Heart left ventricle (tissue), 16 donors: ENCODE data around the gene MDFIC2. TPM values are rescaled to one million over a fixed set of nuclear protein-coding genes. Genes with fewer than 3 reads are reported as not detected.
"Not testable (repeated sequence)": the region's sequence is repeated elsewhere in the genome, so short reads cannot be mapped to it uniquely, and the experiment has no call there.

ENCODE experiments used
- ATAC-seq, 4 donors: fragments of 200-7000 bp; cut with Tn5 transposase; one replicate each; pipeline ENCODE4 v1.9.1; 2020 to 2022; ENCODE audit warnings: moderate library complexity in 4 of 4, mild to moderate bottlenecking in 3 of 4, moderate number of reproducible peaks in 1 of 4
- DNase-seq, 5 donors: peaks; one replicate each; pipeline ENCODE4 v3.0.0-alpha.2; 2020
- H3K27ac ChIP-seq, 12 donors: fragments of 200-600 bp; sonication (generic) in 4 of 12; one replicate each; pipeline versions ENCODE4 v1.5.0 to v1.8.0; 2016 to 2022; ENCODE audit warnings: mild to moderate bottlenecking in 2 of 12
- H3K27me3 ChIP-seq, 9 donors: fragments of 200-600 bp; sonication (generic) in 2 of 9; one replicate each; pipeline versions ENCODE4 v1.5.1 to v1.8.0; 2016 to 2022; ENCODE audit warnings: mild to moderate bottlenecking in 3 of 9
- H3K36me3 ChIP-seq, 9 donors: fragments of 200-600 bp; sonication (generic) in 2 of 9; one replicate each; pipeline versions ENCODE4 v1.5.0 to v1.8.0; 2018 to 2022; ENCODE audit warnings: mild to moderate bottlenecking in 2 of 9
- H3K4me1 ChIP-seq, 12 donors: fragments of 200-600 bp; sonication (generic) in 4 of 12; one replicate each; pipeline versions ENCODE4 v1.5.0 to v1.8.0; 2016 to 2022; ENCODE audit warnings: mild to moderate bottlenecking in 3 of 12
- H3K4me3 ChIP-seq, 12 donors: fragments of 200-600 bp; sonication (generic) in 4 of 12; one replicate each; pipeline versions ENCODE4 v1.5.0 to v1.8.0; 2017 to 2022; ENCODE audit warnings: mild to moderate bottlenecking in 9 of 12, moderate library complexity in 4 of 12
- H3K9me3 ChIP-seq, 12 donors: fragments of 200-600 bp; sonication (generic) in 4 of 12; one replicate each; pipeline versions ENCODE4 v1.5.0 to v1.8.0; 2016 to 2022; ENCODE audit warnings: mild to moderate bottlenecking in 1 of 12
- CTCF ChIP-seq, 12 donors: fragments of 200-600 bp; sonication (generic) in 4 of 12; IDR thresholded peaks; one replicate each; pipeline versions ENCODE4 v1.5.0 to v1.8.0; 2018 to 2022; ENCODE audit warnings: antibody characterized with exemption in 12 of 12, mild to moderate bottlenecking in 5 of 12
- POLR2A ChIP-seq, 2 donors: fragments of 450-650 bp; IDR thresholded peaks; one replicate each; pipeline ENCODE4 v1.6.1; 2017; ENCODE audit warnings: antibody characterized with exemption in 2 of 2, mild to moderate bottlenecking in 2 of 2, moderate library complexity in 2 of 2
- WGBS, 4 donors: extraction: QIAGEN DNeasy Blood & Tissue Kit in 2 of 4; methylation state at CpG; one replicate each; pipeline versions ENCODE4 v1.1.5 to v1.1.7; 2013 to 2018; 5-methylcytosine and 5-hydroxymethylcytosine counted together
- intact Hi-C, 10 donors: fragments of 100-400 bp; cut with DNase I; formaldehyde crosslinking; loops; one replicate each; pipeline versions ENCODE4 v1.11.1 to v1.14.2; 2022
- polyA plus RNA-seq, 2 donors: library from polyadenylated mRNA; stranded (reverse); fragments of 200-250 nt; gene quantifications; one replicate each; pipeline ENCODE4 v1.2.3, GENCODE V29; 2013
- total RNA-seq, 9 donors: library from RNA; depleted of rRNA in 2 of 9; stranded (reverse); fragments of >200 nt in 2 of 9; fragmentation: NEBNext Ultra II Directional in 3 of 9; extraction: Animal tissue kit (Norgen Biotek cat#: 25700) in 3 of 9; gene quantifications; one replicate each; pipeline versions ENCODE4 v1.1.0 to v1.2.4, GENCODE V29; 2016 to 2023
- donor health status: ischemic (EF 13 %, LVEDD 7.1; RV severe dilation, severe dysfunction).
- donor health status: healthy with polysubstance abuse.
- donor health status: DM: no; HTN: yes; CAD: no.
- donor health status: DM: no; HTN: no; CAD: no.
- donor health status: ischemic (EF 25% LVEDD 6.9; RV normal size, moderate dysfunction).
- donor health status: ischemic (EF 25% LVEDD 5.7; RV mildly dilated, moderate dysfunction).
- donor health status: healthy.
- donor health status: DM: yes; HTN: yes; CAD: no.
- donor health status: ischemic (EF 35%, LVEDD 5.7; RV mildly dilated, moderate dysfunction).
- donor health status: nonischemic (EF 11% LVEDD 7.7; RV severe dilation, severe dysfunction).
- donor health status: DM: yes; HTN: yes; CAD: no.
- donor health status: PGD.
- donor health status: ischemic (EF 29% LVEDD 5.4; RV normal size, mild dysfunction).
- donor health status: nonischemic (EF 23%, LVEDD 6.1; RV moderate dilation, normal function).

Gene MDFIC2
- total and polyA plus RNA-seq, 11 donors = not detected

- Histone ChIP-seq H3K27me3 (no peaks in the 10 kb centered on the region), H3K4me1 (no peaks in the 10 kb centered on the region), H3K9me3 (peaks cover 0 to 9% (median 0%) of the 10 kb centered on the region in 12 donors), H3K36me3 (no peaks in the 10 kb centered on the region), H3K27ac (no peak overlapping the region), H3K4me3 (no peak overlapping the region)
- 70 to 76% (median 73%) methylated on average over 3 of the region's 3 CpGs for WGBS, 4 donors
- no peak for TF ChIP-seq POLR2A (IDR thresholded peaks at IDR 0.05)
- no peak for TF ChIP-seq CTCF (IDR thresholded peaks at IDR 0.05)
- ATAC-seq (no peak), DNase-seq (no peak)
- intact Hi-C loops = no loop called here
Measured at GRCh38 chr3:70227437-70227836, 85.0 kb downstream of the MDFIC2 start.

GRCh38 chr3:70225146-70225545, 87.3 kb downstream of the MDFIC2 start:
- Histone ChIP-seq H3K27me3 (no peaks in the 10 kb centered on the region), H3K9me3 (peaks cover 0 to 9% (median 0%) of the 10 kb centered on the region in 12 donors), H3K36me3 (no peaks in the 10 kb centered on the region), H3K27ac (no peak overlapping the region), H3K4me3 (no peak overlapping the region), H3K4me1 (no peaks in the 10 kb centered on the region)
- intact Hi-C loops = no loop called here
- TF ChIP-seq CTCF (IDR thresholded peaks at IDR 0.05) (no peak), POLR2A (IDR thresholded peaks at IDR 0.05) (no peak)
- DNase-seq (no peak), ATAC-seq (no peak)
- 82 to 94% (median 87%) methylated on average over 3 of the region's 3 CpGs for WGBS, 4 donors

DNA sequence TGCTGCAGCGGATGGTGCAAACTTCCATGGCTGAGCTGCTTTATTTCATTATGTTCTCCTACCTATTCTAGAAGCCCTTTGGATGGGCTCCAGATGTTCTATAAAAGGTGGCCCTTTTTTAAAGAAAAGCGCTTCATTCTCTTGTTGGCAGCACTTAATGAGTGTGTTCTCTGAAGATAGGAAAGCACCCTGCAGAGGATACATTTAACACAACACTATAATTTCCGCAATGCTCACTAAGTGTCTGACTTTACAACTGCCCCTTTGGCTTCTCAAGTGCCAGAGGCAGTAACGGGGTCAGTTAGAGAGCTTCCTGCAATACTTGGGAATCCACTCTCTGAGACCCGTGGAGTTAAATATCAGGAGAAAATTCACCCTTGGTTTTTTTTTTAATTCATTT, 88.1 kb downstream of the MDFIC2 start:
- peaks cover 0 to 9% (median 0%) of the 10 kb centered on the region in 12 donors for H3K9me3 ChIP-seq
- intact Hi-C loops = no loop called here
- H3K4me3 ChIP-seq = no peak overlapping the region
- H3K36me3 ChIP-seq = no peaks in the 10 kb centered on the region
- no peaks in the 10 kb centered on the region for H3K4me1 ChIP-seq
- 81 to 86% (median 85%) methylated on average over 5 of the region's 5 CpGs for WGBS, 4 donors
- DNase-seq (no peak), ATAC-seq (no peak)
- no peaks in the 10 kb centered on the region for H3K27me3 ChIP-seq
- TF ChIP-seq CTCF (IDR thresholded peaks at IDR 0.05) = no peak
- no peak for TF ChIP-seq POLR2A (IDR thresholded peaks at IDR 0.05)
- H3K27ac ChIP-seq = no peak overlapping the region

DNA sequence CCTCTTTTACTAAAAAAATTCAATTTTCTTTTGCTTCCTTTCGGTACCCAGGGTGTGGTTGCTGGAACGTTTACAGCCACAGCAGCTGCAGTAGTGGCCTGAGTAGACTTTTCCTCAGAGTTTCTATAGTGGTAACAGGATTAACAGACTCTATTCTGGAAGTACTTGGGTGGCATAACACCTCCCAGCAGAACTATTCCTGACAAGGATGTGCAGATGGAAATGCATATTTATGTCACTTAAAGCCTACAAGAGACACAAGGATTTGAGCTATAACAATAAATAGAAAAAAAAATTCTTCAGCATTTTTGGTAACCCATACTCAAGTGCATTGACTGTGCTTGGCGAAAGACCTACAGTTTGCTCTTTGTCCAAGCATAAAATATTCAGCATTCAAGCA, 94.0 kb downstream of the MDFIC2 start:
- Histone ChIP-seq H3K36me3 (no peaks in the 10 kb centered on the region), H3K27me3 (no peaks in the 10 kb centered on the region), H3K4me3 (no peak overlapping the region), H3K27ac (no peak overlapping the region), H3K9me3 (peaks cover 0 to 8% (median 0%) of the 10 kb centered on the region in 12 donors), H3K4me1 (no peaks in the 10 kb centered on the region)
- DNase-seq (no peak), ATAC-seq (no peak)
- intact Hi-C loops = no loop called here
- TF ChIP-seq CTCF (IDR thresholded peaks at IDR 0.05) (no peak), POLR2A (IDR thresholded peaks at IDR 0.05) (no peak)
- WGBS, 4 donors = 62 to 63% (median 63%) methylated on average over 3 of the region's 3 CpGs

GRCh38 chr3:70211274-70211673, 101.2 kb downstream of the MDFIC2 start:
- H3K27ac ChIP-seq, H3K4me3 ChIP-seq, H3K9me3 ChIP-seq, H3K27me3 ChIP-seq, ATAC-seq, DNase-seq, intact Hi-C loops, H3K36me3 ChIP-seq, H3K4me1 ChIP-seq: not testable (repeated sequence)
